Measurements from ENCODE around the gene MDGA2. TPM values are rescaled to one million over a fixed set of nuclear protein-coding genes. Genes with fewer than 3 reads are reported as not detected.

The MDGA2 gene
- total and polyA plus RNA-seq, 9 of the 15 experiments (the other 6 are each of a cell fraction or from before 2014, with no cell fraction given) = 0.01 to 0.18 (median 0.03) TPM; not detected in 5

DNA sequence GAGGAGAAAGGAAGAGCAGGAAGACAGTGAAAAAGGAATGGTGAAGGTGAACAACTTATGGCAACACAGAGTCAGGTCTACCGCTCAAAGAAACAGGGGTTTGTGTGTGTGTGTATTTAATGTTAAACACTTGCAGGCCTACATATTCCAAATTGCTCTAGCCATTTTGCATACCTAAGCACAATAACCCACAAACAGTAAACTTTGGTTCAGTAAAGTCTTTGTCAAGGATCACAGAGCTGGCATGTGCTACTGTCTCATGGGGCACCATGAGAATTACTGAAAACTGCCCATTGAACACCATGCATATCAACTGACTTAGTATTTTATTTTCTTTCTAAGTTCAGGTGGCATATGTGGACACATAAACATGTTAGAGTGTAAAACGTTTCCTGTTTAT, 163.6 kb downstream of the MDGA2 start:
- Histone ChIP-seq H3K9me1 (ENCODE audit: control insufficient read depth, insufficient read depth, low read length) (no peaks in the 10 kb centered on the region), H3K4me1 (replicated peaks in 1 of 2; ENCODE audit: control insufficient read depth in 2 of 2, insufficient read depth in 2 of 2, low read length in 2 of 2) (no peaks in the 10 kb centered on the region), H3K36me3 (ENCODE audit: control insufficient read depth, insufficient read depth, low read length) (no peaks in the 10 kb centered on the region), H3K27ac (ENCODE audit: extremely low read depth, low read depth, low read length) (no peak overlapping the region), H2AFZ (ENCODE audit: low read depth, low read length) (no peak overlapping the region), H3K27me3 (ENCODE audit: control insufficient read depth in 2 of 2, insufficient read depth in 2 of 2, low read length in 2 of 2) (no peaks in the 10 kb centered on the region), H3K4me3 (no peak overlapping the region), H3K79me2 (ENCODE audit: control insufficient read depth, insufficient read depth, low read length) (no peaks in the 10 kb centered on the region), H4K20me1 (replicated peaks; ENCODE audit: control insufficient read depth, insufficient read depth, low read length) (no peaks in the 10 kb centered on the region), H3K4me2 (ENCODE audit: insufficient read depth, low read length) (no peak overlapping the region), H3K9me3 (replicated peaks; ENCODE audit: control insufficient read depth, insufficient read depth, low read depth, low read length) (no peaks in the 10 kb centered on the region), H3K9ac (ENCODE audit: insufficient read depth in 1 of 2, low read depth in 2 of 2, low read length in 2 of 2) (no peak overlapping the region)
- intact Hi-C loops (cut with micrococcal nuclease) = no loop called here
- no peak for ATAC-seq
- DNase-seq (ENCODE audit: extremely low read depth in 1 of 4, low spot score in 3 of 4) = no peak
- ChIA-PET CTCF (ENCODE audit: low intra/inter-chr PET ratio) (no interaction called here), POLR2A (no interaction called here)
- WGBS (ENCODE audit: insufficient coverage, low coverage, missing lambda C conversion rate) = 0% methylated on average over 2 of the region's 2 CpGs
- TF ChIP-seq STAT5A (IDR thresholded peaks at IDR 0.05; ENCODE audit: borderline replicate concordance, low read length) (no peak), TCF3 (CRISPR knock-in tag; IDR thresholded peaks at IDR 0.05) (no peak), CCAR2 (IDR thresholded peaks at IDR 0.05; ENCODE audit: low read depth, low read length) (no peak), JUN (IDR thresholded peaks at IDR 0.05; ENCODE audit: borderline replicate concordance, low read depth, low read length) (no peak), JUN (CRISPR knock-in tag; IDR thresholded peaks at IDR 0.05; ENCODE audit: borderline replicate concordance) (no peak), SNRNP70 (optimal IDR thresholded peaks at IDR 0.05; ENCODE audit: low read depth, low read length) (no peak), CEBPB (tag; IDR thresholded peaks at IDR 0.05) (no peak), RBM34 (IDR thresholded peaks at IDR 0.05; ENCODE audit: borderline replicate concordance, insufficient read depth, low read length) (no peak), ZNF253 (CRISPR knock-in tag; conservative IDR thresholded peaks at IDR 0.05) (no peak), MEIS2 (IDR thresholded peaks at IDR 0.05; ENCODE audit: partially characterized antibody) (no peak), SMARCA4 (IDR thresholded peaks at IDR 0.05) (no peak)
- TF ChIP-seq, protein P1, sequence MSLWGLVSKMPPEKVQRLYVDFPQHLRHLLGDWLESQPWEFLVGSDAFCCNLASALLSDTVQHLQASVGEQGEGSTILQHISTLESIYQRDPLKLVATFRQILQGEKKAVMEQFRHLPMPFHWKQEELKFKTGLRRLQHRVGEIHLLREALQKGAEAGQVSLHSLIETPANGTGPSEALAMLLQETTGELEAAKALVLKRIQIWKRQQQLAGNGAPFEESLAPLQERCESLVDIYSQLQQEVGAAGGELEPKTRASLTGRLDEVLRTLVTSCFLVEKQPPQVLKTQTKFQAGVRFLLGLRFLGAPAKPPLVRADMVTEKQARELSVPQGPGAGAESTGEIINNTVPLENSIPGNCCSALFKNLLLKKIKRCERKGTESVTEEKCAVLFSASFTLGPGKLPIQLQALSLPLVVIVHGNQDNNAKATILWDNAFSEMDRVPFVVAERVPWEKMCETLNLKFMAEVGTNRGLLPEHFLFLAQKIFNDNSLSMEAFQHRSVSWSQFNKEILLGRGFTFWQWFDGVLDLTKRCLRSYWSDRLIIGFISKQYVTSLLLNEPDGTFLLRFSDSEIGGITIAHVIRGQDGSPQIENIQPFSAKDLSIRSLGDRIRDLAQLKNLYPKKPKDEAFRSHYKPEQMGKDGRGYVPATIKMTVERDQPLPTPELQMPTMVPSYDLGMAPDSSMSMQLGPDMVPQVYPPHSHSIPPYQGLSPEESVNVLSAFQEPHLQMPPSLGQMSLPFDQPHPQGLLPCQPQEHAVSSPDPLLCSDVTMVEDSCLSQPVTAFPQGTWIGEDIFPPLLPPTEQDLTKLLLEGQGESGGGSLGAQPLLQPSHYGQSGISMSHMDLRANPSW (CRISPR knock-in tag; IDR thresholded peaks at IDR 0.05) = no peak
- TF ChIP-seq, protein P2, sequence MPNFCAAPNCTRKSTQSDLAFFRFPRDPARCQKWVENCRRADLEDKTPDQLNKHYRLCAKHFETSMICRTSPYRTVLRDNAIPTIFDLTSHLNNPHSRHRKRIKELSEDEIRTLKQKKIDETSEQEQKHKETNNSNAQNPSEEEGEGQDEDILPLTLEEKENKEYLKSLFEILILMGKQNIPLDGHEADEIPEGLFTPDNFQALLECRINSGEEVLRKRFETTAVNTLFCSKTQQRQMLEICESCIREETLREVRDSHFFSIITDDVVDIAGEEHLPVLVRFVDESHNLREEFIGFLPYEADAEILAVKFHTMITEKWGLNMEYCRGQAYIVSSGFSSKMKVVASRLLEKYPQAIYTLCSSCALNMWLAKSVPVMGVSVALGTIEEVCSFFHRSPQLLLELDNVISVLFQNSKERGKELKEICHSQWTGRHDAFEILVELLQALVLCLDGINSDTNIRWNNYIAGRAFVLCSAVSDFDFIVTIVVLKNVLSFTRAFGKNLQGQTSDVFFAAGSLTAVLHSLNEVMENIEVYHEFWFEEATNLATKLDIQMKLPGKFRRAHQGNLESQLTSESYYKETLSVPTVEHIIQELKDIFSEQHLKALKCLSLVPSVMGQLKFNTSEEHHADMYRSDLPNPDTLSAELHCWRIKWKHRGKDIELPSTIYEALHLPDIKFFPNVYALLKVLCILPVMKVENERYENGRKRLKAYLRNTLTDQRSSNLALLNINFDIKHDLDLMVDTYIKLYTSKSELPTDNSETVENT (CRISPR knock-in tag; IDR thresholded peaks at IDR 0.05) = no peak
- TF ChIP-seq, protein P3, sequence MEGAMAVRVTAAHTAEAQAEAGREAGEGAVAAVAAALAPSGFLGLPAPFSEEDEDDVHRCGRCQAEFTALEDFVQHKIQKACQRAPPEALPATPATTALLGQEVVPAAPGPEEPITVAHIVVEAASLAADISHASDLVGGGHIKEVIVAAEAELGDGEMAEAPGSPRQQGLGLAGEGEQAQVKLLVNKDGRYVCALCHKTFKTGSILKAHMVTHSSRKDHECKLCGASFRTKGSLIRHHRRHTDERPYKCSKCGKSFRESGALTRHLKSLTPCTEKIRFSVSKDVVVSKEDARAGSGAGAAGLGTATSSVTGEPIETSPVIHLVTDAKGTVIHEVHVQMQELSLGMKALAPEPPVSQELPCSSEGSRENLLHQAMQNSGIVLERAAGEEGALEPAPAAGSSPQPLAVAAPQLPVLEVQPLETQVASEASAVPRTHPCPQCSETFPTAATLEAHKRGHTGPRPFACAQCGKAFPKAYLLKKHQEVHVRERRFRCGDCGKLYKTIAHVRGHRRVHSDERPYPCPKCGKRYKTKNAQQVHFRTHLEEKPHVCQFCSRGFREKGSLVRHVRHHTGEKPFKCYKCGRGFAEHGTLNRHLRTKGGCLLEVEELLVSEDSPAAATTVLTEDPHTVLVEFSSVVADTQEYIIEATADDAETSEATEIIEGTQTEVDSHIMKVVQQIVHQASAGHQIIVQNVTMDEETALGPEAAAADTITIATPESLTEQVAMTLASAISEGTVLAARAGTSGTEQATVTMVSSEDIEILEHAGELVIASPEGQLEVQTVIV (CRISPR knock-in tag; IDR thresholded peaks at IDR 0.05; ENCODE audit: borderline replicate concordance) = no peak
- TF ChIP-seq, protein P4, sequence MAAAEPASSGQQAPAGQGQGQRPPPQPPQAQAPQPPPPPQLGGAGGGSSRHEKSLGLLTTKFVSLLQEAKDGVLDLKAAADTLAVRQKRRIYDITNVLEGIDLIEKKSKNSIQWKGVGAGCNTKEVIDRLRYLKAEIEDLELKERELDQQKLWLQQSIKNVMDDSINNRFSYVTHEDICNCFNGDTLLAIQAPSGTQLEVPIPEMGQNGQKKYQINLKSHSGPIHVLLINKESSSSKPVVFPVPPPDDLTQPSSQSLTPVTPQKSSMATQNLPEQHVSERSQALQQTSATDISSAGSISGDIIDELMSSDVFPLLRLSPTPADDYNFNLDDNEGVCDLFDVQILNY (CRISPR knock-in tag; IDR thresholded peaks at IDR 0.05) = no peak
- TF ChIP-seq, protein P5, sequence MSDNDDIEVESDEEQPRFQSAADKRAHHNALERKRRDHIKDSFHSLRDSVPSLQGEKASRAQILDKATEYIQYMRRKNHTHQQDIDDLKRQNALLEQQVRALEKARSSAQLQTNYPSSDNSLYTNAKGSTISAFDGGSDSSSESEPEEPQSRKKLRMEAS (CRISPR knock-in tag; IDR thresholded peaks at IDR 0.05) = no peak
- FAIRE-seq = no peak
- no TSS peak for BruUV-seq (replicated peaks)
- in situ Hi-C loops (cut with MboI) = no loop called here

Measured in K562 (cell line).